WTC11 (cell line): ENCODE results near the gene MTMR3. TPM values are rescaled to one million over a fixed set of nuclear protein-coding genes. Genes with fewer than 3 reads are reported as not detected.

Experiments
- ATAC-seq: fragments of 200-7000 bp; cut with Tn5 transposase; 2 replicates; pipeline ENCODE4 v1.10.0; 2021; ENCODE audit warnings: mild to moderate bottlenecking, moderate library complexity
- CTCF ChIA-PET: fragments of 300-600 bp; sonication (Branson Sonifier 250); formaldehyde crosslinking; loops from one replicate; lab custom pipeline; 2021; ENCODE audit warnings: antibody characterized with exemption; lab: Charles Lee
- POLR2A ChIA-PET: fragments of 350-600 bp; sonication (Branson Sonifier 250); formaldehyde crosslinking; loops from one replicate; lab custom pipeline; 2021; ENCODE audit warnings: antibody characterized with exemption; lab: Charles Lee
- DNase-seq: peaks from one replicate; pipeline ENCODE4 v3.0.0; 2021; ENCODE audit warnings: low spot score
- H3K27ac Mint-ChIP-seq: 2 replicates; pipeline ENCODE4 v1.8.0; 2021; ENCODE audit warnings: mixed read lengths
- H3K27me3 Mint-ChIP-seq: 2 replicates; pipeline ENCODE4 v1.8.0; 2021; ENCODE audit warnings: low read depth, mild to moderate bottlenecking, moderate library complexity, mixed read lengths
- H3K36me3 Mint-ChIP-seq: 2 replicates; pipeline ENCODE4 v1.8.0; 2021; ENCODE audit warnings: mixed read lengths
- H3K4me1 Mint-ChIP-seq: 2 replicates; pipeline ENCODE4 v1.8.0; 2022; ENCODE audit warnings: mixed read lengths
- H3K4me3 Mint-ChIP-seq: 2 replicates; pipeline ENCODE4 v1.8.0; 2021; ENCODE audit warnings: mild to moderate bottlenecking, moderate library complexity, mixed read lengths
- H3K9me3 Mint-ChIP-seq: 2 replicates; pipeline ENCODE4 v1.8.0; 2021; ENCODE audit warnings: mixed read lengths
- ATF1 ChIP-seq: sonication (generic); formaldehyde crosslinking; IDR thresholded peaks from 2 replicates; pipeline ENCODE4 v1.8.1; 2023; ENCODE audit warnings: mild to moderate bottlenecking, moderate library complexity, missing genetic modification reagents
- CREB1 ChIP-seq: sonication (generic); formaldehyde crosslinking; IDR thresholded peaks from 2 replicates; pipeline ENCODE4 v1.8.0; 2023; ENCODE audit warnings: mild to moderate bottlenecking, missing genetic modification reagents
- ESRRA ChIP-seq: sonication (generic); formaldehyde crosslinking; IDR thresholded peaks from 2 replicates; pipeline ENCODE4 v1.8.1; 2022; ENCODE audit warnings: mild to moderate bottlenecking, missing genetic modification reagents, borderline replicate concordance
- FOXK1 ChIP-seq: sonication (generic); formaldehyde crosslinking; IDR thresholded peaks from 2 replicates; pipeline ENCODE4 v1.8.0; 2022; ENCODE audit warnings: mild to moderate bottlenecking, moderate library complexity, missing genetic modification reagents
- MYBL2 ChIP-seq: sonication (generic); formaldehyde crosslinking; IDR thresholded peaks from 2 replicates; pipeline ENCODE4 v1.8.1; 2023; ENCODE audit warnings: mild to moderate bottlenecking, moderate library complexity, missing genetic modification reagents
- NR3C1 ChIP-seq: sonication (generic); formaldehyde crosslinking; conservative IDR thresholded peaks from 2 replicates; pipeline ENCODE4 v1.8.1; 2023; ENCODE audit warnings: low read depth, mild to moderate bottlenecking, missing genetic modification reagents
- RELA ChIP-seq: sonication (generic); formaldehyde crosslinking; IDR thresholded peaks from 2 replicates; pipeline ENCODE4 v1.8.1; 2022; ENCODE audit warnings: missing genetic modification reagents, mild to moderate bottlenecking, borderline replicate concordance
- TEAD4 ChIP-seq: sonication (generic); formaldehyde crosslinking; IDR thresholded peaks from 2 replicates; pipeline ENCODE4 v1.8.0; 2022; ENCODE audit warnings: mild to moderate bottlenecking, missing genetic modification reagents
- ZNF219 ChIP-seq: sonication (generic); formaldehyde crosslinking; IDR thresholded peaks from 2 replicates; pipeline ENCODE4 v1.8.0; 2023; ENCODE audit warnings: missing genetic modification reagents, mild to moderate bottlenecking, borderline replicate concordance
- total RNA-seq: library from RNA; stranded (reverse); gene quantifications from 3 replicates; pipeline ENCODE4 v1.2.3, GENCODE V29; 2021
- TF ChIP-seq, protein P1 (sequence below): sonication (generic); formaldehyde crosslinking; IDR thresholded peaks from 2 replicates; pipeline ENCODE4 v1.8.1; 2023; ENCODE audit warnings: mild to moderate bottlenecking, missing genetic modification reagents, borderline replicate concordance
- TF ChIP-seq, protein P2 (sequence below): sonication (generic); formaldehyde crosslinking; IDR thresholded peaks from 2 replicates; pipeline ENCODE4 v1.8.0; 2022; ENCODE audit warnings: mild to moderate bottlenecking, missing genetic modification reagents
- TF ChIP-seq, protein P3 (sequence below): sonication (generic); formaldehyde crosslinking; IDR thresholded peaks from 2 replicates; pipeline ENCODE4 v1.8.0; 2022; ENCODE audit warnings: missing genetic modification reagents
- TF ChIP-seq, protein P4 (sequence below): sonication (generic); formaldehyde crosslinking; IDR thresholded peaks from 2 replicates; pipeline ENCODE4 v1.8.0; 2023; ENCODE audit warnings: mild to moderate bottlenecking, missing genetic modification reagents
- TF ChIP-seq, protein P5 (sequence below): sonication (generic); formaldehyde crosslinking; IDR thresholded peaks from 2 replicates; pipeline ENCODE4 v1.8.1; 2022; ENCODE audit warnings: low read depth, mild to moderate bottlenecking, moderate library complexity, missing genetic modification reagents, borderline replicate concordance
- TF ChIP-seq, protein P6 (sequence below): sonication (generic); formaldehyde crosslinking; IDR thresholded peaks from 2 replicates; pipeline ENCODE4 v1.8.0; 2022; ENCODE audit warnings: mild to moderate bottlenecking, missing genetic modification reagents
- TF ChIP-seq, protein P7 (sequence below): sonication (generic); formaldehyde crosslinking; IDR thresholded peaks from 2 replicates; pipeline ENCODE4 v1.8.1; 2022; ENCODE audit warnings: missing genetic modification reagents, borderline replicate concordance
- TF ChIP-seq, protein P8 (sequence below): sonication (generic); formaldehyde crosslinking; IDR thresholded peaks from 2 replicates; pipeline ENCODE4 v1.8.1; 2022; ENCODE audit warnings: mild to moderate bottlenecking, missing genetic modification reagents, moderate library complexity, borderline replicate concordance

Gene MTMR3
- total RNA-seq, 1 experiment from 2014 or later, result 19.2 TPM

DNA sequence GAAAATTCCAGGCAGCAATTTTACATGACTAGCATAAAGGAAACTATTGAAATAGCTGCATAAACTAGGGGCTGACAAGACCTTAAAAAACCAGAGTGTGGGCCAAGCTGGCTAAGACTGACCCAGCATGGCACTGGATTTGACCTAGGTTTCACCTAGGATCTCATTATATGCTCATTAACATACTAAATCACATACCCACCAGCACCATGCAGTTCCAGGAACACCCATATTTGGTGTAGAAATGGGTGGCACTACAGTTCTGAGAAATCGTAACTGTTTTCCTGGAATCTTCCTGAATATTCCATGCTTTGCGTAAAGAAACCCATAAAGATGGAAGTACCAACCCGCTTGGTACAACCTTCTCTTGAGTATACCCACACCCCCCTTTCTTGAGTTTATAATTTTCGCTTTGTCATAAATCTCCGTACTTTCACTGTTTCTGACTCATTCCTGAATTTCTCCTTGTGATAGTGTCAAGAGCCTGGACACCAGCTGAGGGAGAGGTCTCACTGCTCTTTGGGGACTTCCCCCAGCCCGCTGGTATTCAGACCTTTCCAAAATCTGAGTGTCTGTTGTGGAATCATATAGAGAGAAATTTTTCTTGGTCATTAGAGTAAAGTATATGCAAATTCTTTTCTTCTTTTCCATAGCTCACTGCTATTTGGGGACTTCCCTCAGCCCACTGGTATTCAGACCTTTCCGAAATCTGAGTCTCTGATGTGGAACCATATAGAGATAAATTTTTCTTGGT lies 55.1 kb downstream of the MTMR3 start:
- no peak overlapping the region for H3K4me3 Mint-ChIP-seq
- POLR2A ChIA-PET, result no interaction called here
- CTCF ChIA-PET, result interaction anchor here (1.0 kb wide), 1 partner anchor 67 kb away, joined by 3 read pairs; no protein-coding TSS in a partner anchor
- H3K9me3 Mint-ChIP-seq, result peaks cover 26% of the 10 kb centered on the region
- no peaks in the 10 kb centered on the region for H3K27me3 Mint-ChIP-seq
- TF ChIP-seq, protein P1, sequence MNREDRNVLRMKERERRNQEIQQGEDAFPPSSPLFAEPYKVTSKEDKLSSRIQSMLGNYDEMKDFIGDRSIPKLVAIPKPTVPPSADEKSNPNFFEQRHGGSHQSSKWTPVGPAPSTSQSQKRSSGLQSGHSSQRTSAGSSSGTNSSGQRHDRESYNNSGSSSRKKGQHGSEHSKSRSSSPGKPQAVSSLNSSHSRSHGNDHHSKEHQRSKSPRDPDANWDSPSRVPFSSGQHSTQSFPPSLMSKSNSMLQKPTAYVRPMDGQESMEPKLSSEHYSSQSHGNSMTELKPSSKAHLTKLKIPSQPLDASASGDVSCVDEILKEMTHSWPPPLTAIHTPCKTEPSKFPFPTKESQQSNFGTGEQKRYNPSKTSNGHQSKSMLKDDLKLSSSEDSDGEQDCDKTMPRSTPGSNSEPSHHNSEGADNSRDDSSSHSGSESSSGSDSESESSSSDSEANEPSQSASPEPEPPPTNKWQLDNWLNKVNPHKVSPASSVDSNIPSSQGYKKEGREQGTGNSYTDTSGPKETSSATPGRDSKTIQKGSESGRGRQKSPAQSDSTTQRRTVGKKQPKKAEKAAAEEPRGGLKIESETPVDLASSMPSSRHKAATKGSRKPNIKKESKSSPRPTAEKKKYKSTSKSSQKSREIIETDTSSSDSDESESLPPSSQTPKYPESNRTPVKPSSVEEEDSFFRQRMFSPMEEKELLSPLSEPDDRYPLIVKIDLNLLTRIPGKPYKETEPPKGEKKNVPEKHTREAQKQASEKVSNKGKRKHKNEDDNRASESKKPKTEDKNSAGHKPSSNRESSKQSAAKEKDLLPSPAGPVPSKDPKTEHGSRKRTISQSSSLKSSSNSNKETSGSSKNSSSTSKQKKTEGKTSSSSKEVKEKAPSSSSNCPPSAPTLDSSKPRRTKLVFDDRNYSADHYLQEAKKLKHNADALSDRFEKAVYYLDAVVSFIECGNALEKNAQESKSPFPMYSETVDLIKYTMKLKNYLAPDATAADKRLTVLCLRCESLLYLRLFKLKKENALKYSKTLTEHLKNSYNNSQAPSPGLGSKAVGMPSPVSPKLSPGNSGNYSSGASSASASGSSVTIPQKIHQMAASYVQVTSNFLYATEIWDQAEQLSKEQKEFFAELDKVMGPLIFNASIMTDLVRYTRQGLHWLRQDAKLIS (CRISPR knock-in tag), result no peak
- TF ChIP-seq, protein P2, sequence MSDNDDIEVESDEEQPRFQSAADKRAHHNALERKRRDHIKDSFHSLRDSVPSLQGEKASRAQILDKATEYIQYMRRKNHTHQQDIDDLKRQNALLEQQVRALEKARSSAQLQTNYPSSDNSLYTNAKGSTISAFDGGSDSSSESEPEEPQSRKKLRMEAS (CRISPR knock-in tag), result no peak
- TF ChIP-seq CREB1 (no peak), ATF1 (CRISPR knock-in tag) (no peak), TEAD4 (CRISPR knock-in tag) (no peak), NR3C1 (CRISPR knock-in tag) (no peak), ZNF219 (CRISPR knock-in tag) (no peak), FOXK1 (CRISPR knock-in tag) (no peak), ESRRA (CRISPR knock-in tag) (no peak), RELA (CRISPR knock-in tag) (no peak), MYBL2 (CRISPR knock-in tag) (no peak)
- TF ChIP-seq, protein P3, sequence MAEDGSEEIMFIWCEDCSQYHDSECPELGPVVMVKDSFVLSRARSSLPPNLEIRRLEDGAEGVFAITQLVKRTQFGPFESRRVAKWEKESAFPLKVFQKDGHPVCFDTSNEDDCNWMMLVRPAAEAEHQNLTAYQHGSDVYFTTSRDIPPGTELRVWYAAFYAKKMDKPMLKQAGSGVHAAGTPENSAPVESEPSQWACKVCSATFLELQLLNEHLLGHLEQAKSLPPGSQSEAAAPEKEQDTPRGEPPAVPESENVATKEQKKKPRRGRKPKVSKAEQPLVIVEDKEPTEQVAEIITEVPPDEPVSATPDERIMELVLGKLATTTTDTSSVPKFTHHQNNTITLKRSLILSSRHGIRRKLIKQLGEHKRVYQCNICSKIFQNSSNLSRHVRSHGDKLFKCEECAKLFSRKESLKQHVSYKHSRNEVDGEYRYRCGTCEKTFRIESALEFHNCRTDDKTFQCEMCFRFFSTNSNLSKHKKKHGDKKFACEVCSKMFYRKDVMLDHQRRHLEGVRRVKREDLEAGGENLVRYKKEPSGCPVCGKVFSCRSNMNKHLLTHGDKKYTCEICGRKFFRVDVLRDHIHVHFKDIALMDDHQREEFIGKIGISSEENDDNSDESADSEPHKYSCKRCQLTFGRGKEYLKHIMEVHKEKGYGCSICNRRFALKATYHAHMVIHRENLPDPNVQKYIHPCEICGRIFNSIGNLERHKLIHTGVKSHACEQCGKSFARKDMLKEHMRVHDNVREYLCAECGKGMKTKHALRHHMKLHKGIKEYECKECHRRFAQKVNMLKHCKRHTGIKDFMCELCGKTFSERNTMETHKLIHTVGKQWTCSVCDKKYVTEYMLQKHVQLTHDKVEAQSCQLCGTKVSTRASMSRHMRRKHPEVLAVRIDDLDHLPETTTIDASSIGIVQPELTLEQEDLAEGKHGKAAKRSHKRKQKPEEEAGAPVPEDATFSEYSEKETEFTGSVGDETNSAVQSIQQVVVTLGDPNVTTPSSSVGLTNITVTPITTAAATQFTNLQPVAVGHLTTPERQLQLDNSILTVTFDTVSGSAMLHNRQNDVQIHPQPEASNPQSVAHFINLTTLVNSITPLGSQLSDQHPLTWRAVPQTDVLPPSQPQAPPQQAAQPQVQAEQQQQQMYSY (CRISPR knock-in tag), result no peak
- TF ChIP-seq, protein P4, sequence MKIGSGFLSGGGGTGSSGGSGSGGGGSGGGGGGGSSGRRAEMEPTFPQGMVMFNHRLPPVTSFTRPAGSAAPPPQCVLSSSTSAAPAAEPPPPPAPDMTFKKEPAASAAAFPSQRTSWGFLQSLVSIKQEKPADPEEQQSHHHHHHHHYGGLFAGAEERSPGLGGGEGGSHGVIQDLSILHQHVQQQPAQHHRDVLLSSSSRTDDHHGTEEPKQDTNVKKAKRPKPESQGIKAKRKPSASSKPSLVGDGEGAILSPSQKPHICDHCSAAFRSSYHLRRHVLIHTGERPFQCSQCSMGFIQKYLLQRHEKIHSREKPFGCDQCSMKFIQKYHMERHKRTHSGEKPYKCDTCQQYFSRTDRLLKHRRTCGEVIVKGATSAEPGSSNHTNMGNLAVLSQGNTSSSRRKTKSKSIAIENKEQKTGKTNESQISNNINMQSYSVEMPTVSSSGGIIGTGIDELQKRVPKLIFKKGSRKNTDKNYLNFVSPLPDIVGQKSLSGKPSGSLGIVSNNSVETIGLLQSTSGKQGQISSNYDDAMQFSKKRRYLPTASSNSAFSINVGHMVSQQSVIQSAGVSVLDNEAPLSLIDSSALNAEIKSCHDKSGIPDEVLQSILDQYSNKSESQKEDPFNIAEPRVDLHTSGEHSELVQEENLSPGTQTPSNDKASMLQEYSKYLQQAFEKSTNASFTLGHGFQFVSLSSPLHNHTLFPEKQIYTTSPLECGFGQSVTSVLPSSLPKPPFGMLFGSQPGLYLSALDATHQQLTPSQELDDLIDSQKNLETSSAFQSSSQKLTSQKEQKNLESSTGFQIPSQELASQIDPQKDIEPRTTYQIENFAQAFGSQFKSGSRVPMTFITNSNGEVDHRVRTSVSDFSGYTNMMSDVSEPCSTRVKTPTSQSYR (CRISPR knock-in tag), result no peak
- TF ChIP-seq, protein P5, sequence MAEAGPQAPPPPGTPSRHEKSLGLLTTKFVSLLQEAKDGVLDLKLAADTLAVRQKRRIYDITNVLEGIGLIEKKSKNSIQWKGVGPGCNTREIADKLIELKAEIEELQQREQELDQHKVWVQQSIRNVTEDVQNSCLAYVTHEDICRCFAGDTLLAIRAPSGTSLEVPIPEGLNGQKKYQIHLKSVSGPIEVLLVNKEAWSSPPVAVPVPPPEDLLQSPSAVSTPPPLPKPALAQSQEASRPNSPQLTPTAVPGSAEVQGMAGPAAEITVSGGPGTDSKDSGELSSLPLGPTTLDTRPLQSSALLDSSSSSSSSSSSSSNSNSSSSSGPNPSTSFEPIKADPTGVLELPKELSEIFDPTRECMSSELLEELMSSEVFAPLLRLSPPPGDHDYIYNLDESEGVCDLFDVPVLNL (CRISPR knock-in tag), result no peak
- TF ChIP-seq, protein P6, sequence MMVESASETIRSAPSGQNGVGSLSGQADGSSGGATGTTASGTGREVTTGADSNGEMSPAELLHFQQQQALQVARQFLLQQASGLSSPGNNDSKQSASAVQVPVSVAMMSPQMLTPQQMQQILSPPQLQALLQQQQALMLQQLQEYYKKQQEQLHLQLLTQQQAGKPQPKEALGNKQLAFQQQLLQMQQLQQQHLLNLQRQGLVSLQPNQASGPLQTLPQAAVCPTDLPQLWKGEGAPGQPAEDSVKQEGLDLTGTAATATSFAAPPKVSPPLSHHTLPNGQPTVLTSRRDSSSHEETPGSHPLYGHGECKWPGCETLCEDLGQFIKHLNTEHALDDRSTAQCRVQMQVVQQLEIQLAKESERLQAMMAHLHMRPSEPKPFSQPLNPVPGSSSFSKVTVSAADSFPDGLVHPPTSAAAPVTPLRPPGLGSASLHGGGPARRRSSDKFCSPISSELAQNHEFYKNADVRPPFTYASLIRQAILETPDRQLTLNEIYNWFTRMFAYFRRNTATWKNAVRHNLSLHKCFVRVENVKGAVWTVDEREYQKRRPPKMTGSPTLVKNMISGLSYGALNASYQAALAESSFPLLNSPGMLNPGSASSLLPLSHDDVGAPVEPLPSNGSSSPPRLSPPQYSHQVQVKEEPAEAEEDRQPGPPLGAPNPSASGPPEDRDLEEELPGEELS, result no peak
- TF ChIP-seq, protein P7, sequence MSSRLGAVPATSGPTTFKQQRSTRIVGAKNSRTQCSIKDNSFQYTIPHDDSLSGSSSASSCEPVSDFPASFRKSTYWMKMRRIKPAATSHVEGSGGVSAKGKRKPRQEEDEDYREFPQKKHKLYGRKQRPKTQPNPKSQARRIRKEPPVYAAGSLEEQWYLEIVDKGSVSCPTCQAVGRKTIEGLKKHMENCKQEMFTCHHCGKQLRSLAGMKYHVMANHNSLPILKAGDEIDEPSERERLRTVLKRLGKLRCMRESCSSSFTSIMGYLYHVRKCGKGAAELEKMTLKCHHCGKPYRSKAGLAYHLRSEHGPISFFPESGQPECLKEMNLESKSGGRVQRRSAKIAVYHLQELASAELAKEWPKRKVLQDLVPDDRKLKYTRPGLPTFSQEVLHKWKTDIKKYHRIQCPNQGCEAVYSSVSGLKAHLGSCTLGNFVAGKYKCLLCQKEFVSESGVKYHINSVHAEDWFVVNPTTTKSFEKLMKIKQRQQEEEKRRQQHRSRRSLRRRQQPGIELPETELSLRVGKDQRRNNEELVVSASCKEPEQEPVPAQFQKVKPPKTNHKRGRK (CRISPR knock-in tag), result no peak
- TF ChIP-seq, protein P8, sequence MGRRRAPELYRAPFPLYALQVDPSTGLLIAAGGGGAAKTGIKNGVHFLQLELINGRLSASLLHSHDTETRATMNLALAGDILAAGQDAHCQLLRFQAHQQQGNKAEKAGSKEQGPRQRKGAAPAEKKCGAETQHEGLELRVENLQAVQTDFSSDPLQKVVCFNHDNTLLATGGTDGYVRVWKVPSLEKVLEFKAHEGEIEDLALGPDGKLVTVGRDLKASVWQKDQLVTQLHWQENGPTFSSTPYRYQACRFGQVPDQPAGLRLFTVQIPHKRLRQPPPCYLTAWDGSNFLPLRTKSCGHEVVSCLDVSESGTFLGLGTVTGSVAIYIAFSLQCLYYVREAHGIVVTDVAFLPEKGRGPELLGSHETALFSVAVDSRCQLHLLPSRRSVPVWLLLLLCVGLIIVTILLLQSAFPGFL, result no peak
- peaks cover 12% of the 10 kb centered on the region; the same call in 1 of the 2 replicates for H3K4me1 Mint-ChIP-seq
- ATAC-seq (no peak), DNase-seq (no peak)
- H3K27ac Mint-ChIP-seq, result no peak overlapping the region
- peaks cover 27% of the 10 kb centered on the region for H3K36me3 Mint-ChIP-seq
